Measurements from ENCODE around the gene MAN1A1. TPM values are rescaled to one million over a fixed set of nuclear protein-coding genes. Genes with fewer than 3 reads are reported as not detected.
A peak's percentile ranks its signal among the peaks of the same experiment; 100 is the strongest.

The MAN1A1 gene
- total RNA-seq, 4 donors from 2014 or later, result 17.8 to 34.7 (median 29.9) TPM

- WGBS, result 26% methylated on average over 1 of the region's 1 CpG
- no peak overlapping the region for H3K4me3 ChIP-seq
- H3K4me1 ChIP-seq, result peaks cover 32% of the 10 kb centered on the region
- H3K9me3 ChIP-seq, result no peaks in the 10 kb centered on the region
- no peaks in the 10 kb centered on the region for H3K36me3 ChIP-seq
- no peak for DNase-seq (ENCODE audit: low spot score in 2 of 2)
- H3K27me3 ChIP-seq, result no peaks in the 10 kb centered on the region
- peak overlapping the region; percentile 29 for H3K27ac ChIP-seq
- no peak for TF ChIP-seq POLR2AphosphoS5 (IDR thresholded peaks at IDR 0.05)
- TF ChIP-seq, protein P1, sequence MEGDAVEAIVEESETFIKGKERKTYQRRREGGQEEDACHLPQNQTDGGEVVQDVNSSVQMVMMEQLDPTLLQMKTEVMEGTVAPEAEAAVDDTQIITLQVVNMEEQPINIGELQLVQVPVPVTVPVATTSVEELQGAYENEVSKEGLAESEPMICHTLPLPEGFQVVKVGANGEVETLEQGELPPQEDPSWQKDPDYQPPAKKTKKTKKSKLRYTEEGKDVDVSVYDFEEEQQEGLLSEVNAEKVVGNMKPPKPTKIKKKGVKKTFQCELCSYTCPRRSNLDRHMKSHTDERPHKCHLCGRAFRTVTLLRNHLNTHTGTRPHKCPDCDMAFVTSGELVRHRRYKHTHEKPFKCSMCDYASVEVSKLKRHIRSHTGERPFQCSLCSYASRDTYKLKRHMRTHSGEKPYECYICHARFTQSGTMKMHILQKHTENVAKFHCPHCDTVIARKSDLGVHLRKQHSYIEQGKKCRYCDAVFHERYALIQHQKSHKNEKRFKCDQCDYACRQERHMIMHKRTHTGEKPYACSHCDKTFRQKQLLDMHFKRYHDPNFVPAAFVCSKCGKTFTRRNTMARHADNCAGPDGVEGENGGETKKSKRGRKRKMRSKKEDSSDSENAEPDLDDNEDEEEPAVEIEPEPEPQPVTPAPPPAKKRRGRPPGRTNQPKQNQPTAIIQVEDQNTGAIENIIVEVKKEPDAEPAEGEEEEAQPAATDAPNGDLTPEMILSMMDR (IDR thresholded peaks at IDR 0.05), result no peak
- TF ChIP-seq EP300 (IDR thresholded peaks at IDR 0.05), result no peak
- no peak for TF ChIP-seq POLR2A (IDR thresholded peaks at IDR 0.05)
Observed at GRCh38 chr6:119334535-119335264, 14.9 kb downstream of the MAN1A1 start.

GRCh38 chr6:119333707-119334295, 15.8 kb downstream of the MAN1A1 start:
- H3K4me1 ChIP-seq, result peaks cover 32% of the 10 kb centered on the region
- 82% methylated on average over 3 of the region's 3 CpGs for WGBS
- no peaks in the 10 kb centered on the region for H3K27me3 ChIP-seq
- H3K9me3 ChIP-seq, result no peaks in the 10 kb centered on the region
- no peak overlapping the region for H3K27ac ChIP-seq
- TF ChIP-seq EP300 (IDR thresholded peaks at IDR 0.05) (no peak), POLR2AphosphoS5 (IDR thresholded peaks at IDR 0.05) (no peak), POLR2A (IDR thresholded peaks at IDR 0.05) (no peak)
- TF ChIP-seq, protein P1 (IDR thresholded peaks at IDR 0.05), result peak; percentile 32 to 51
- H3K4me3 ChIP-seq, result no peak overlapping the region
- DNase-seq (ENCODE audit: low spot score in 2 of 2), result no peak
- no peaks in the 10 kb centered on the region for H3K36me3 ChIP-seq

DNA sequence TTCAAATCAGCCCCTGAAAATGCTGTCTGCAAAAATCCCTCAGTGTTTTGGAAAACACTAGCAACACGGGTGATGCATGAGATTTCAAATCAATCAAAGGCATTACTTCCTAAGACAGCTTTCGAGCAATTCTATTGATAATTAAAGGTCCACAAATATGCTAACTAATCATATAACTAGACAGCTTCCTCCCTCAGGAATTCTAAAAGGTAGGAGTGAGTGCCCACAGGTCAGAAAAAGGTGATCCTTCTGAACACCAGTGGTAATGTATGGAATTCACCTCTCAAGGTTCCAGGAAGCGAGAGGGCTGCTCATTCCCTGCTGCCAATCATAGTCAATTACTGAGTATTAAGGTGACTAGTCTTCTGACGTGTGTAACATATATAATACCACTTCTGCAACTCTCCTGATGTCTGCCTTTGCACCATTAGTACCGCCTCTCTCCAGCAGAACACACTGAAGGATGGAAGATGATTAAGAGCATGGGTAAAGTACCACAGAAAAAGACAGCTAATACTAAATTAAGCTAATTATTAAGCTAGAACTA, 16.4 kb downstream of the MAN1A1 start:
- Histone ChIP-seq H3K4me1 (peaks cover 32% of the 10 kb centered on the region), H3K36me3 (no peaks in the 10 kb centered on the region), H3K9me3 (no peaks in the 10 kb centered on the region), H3K27ac (no peak overlapping the region), H3K4me3 (no peak overlapping the region), H3K27me3 (no peaks in the 10 kb centered on the region)
- WGBS, result 90% methylated on average over 5 of the region's 5 CpGs
- TF ChIP-seq POLR2A (IDR thresholded peaks at IDR 0.05), result no peak
- no peak for TF ChIP-seq POLR2AphosphoS5 (IDR thresholded peaks at IDR 0.05)
- TF ChIP-seq, protein P1 (IDR thresholded peaks at IDR 0.05), result no peak
- TF ChIP-seq EP300 (IDR thresholded peaks at IDR 0.05), result no peak
- no peak for DNase-seq (ENCODE audit: low spot score in 2 of 2)

DNA sequence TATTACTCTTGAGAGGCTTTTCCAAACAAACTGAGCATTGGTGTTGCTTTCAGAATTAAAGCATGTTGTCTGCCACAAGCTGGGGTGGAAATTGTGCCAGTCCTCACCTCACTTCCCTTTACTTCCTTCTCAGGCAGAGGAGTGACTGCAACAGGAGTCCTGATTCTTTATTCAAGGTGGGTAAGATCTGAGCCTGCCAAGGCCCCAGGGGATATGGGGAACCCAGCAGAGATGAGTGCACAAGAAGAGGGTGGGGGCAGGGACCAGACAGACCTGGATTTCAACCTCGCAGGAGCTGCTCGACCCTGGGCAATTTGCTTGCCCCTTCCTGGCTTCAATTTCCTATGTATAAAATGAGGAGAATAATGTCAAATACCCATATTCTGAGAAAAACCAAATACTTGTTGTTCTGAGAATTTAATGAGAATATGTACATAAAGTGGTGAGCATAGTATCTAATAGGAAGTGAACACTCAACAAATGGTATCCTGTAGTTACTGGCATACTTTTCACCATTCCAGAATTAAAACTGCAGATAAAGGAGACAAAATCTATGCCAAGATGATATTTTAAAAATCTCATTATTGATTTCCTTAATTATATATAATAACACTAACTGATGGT, 17.8 kb downstream of the MAN1A1 start:
- Histone ChIP-seq H3K4me3 (no peak overlapping the region), H3K9me3 (no peaks in the 10 kb centered on the region), H3K36me3 (peaks cover 3% of the 10 kb centered on the region), H3K4me1 (peaks cover 27% of the 10 kb centered on the region), H3K27me3 (no peaks in the 10 kb centered on the region), H3K27ac (no peak overlapping the region)
- WGBS, result 54% methylated on average over 2 of the region's 2 CpGs
- DNase-seq (ENCODE audit: low spot score in 2 of 2), result no peak
- TF ChIP-seq POLR2A (IDR thresholded peaks at IDR 0.05) (no peak), EP300 (IDR thresholded peaks at IDR 0.05) (no peak), POLR2AphosphoS5 (IDR thresholded peaks at IDR 0.05) (no peak)
- TF ChIP-seq, protein P1 (IDR thresholded peaks at IDR 0.05), result no peak

Measured in suprapubic skin (tissue), 4 donors.